ENCODE data around the gene TEX26.

Gene TEX26

GRCh38 chr13:30932481-30933353, at the start of gene TEX26:
Gene TEX26 (plus strand): TSS chr13:30932656. CDS start chr13:30932716, 60 bp downstream.
- DNase-seq: no peak

- DNase-seq: no peak
Measured at GRCh38 chr13:30882996-30883766, 49.3 kb upstream of the TEX26 start.

- DNase-seq: peak; percentile 59
Measured at GRCh38 chr13:30884543-30884942, 47.9 kb upstream of the TEX26 start.

DNA sequence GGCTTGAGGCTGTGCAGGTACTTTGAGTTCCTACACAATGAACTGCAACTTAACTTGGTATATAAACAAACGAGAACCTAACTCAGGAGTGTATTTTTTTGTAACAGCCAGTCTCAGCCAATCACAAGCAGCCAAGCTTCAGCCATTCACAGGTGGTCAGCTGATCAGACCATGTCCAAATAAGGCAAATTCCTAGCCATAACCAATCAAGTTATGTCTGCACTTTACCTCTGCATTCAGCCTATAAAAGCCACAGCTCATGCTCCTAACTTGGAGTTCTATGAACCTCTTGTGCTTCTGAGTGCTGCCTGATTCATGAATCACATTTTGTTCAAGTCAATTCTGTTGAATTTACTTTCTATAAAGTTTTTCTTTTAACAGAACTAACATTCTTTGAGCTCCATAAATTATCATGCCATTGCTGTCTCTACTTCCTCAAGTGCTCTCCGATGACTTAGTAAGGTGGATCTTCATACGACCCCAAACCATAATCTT, 43.2 kb upstream of the TEX26 start:
- DNase-seq: no peak

DNA sequence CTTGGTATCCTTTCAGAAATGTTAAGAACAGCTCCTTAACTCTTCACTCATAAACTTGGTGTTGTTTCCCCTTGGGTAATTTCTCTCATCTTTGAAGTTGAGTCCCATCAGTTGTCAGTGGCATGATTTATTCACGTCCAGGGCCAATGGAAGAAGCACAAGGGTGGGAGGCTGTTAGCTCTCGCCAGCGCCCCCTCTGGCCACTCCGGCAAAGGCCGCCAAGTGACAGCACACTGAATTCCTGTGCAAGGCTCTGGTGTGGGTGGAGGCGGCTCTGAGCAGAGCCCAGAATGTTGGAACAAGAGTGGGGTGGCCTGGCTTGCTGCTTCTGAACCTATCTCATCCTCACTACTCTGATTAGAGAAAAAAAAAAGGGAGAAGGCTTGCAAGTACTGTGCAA, 39.5 kb upstream of the TEX26 start:
- no peak for DNase-seq

DNA sequence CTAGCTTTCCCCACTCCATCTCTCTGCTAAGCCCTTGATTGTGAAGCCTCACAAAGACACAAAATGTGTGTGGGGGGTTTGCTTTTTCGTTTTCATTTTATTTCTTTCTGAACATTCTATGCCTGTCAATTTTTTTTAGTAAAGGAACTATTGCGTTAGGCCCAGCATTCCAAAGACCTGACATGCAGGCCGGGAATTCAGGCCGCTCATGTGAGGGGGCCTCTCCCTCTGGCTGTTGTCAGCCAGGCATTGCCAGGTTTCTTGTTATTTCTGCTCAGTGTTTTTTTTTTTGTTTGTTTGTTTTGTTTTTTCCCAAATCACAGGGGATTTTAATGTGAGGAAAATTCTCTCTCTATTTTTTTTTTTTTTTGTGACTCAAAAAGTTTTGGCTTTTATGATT, 36.7 kb upstream of the TEX26 start:
- no peak for DNase-seq

DNA sequence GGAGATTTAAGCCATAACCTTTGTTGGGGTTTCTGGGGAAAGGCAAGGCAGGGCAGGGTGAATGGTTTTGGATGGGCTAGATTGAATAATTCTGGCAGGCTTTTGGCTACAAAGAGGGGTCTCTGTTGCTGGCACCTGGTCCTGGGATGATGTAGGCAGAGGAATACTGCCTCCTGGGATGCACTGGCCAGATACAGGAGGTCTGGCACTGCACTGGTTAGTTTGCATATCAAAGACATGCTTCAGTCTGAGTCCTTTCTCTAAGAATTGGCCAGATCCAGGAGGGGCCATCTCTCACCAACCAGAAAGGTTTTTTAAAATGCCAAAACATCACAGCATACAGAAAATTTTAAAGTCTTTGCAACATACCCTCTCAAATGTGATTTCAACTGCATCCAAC, 34.4 kb upstream of the TEX26 start:
- no peak for DNase-seq

- DNase-seq: no peak
Measured at GRCh38 chr13:30898678-30899241, 33.7 kb upstream of the TEX26 start.

GRCh38 chr13:30900436-30900835, 32.0 kb upstream of the TEX26 start:
- DNase-seq: no peak

GRCh38 chr13:30900952-30901749, 31.3 kb upstream of the TEX26 start:
- DNase-seq: no peak

GRCh38 chr13:30904043-30904442, 28.4 kb upstream of the TEX26 start:
- DNase-seq: no peak

DNA sequence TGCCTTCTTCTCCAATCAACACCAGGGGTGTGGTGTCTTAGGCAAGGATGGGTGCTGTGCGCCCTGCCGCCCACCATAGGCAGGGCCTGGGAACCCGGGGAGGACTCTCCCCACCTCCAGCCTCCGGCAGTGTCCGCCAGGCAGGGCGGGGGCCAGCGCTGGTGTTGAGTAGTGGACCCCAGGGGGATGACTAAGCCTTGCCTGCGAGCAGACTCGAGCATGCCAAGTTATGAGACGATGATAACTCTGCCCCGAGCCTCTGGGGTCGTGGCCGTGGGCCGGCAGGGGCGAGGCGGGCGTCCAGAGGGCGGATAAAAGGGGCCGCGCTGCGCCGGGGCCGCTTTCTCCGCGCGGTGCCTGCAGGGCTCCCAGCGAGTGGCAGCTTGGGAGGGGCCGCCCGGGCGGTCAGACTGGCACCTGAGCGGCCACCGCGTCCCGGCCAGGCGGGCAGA, 26.5 kb upstream of the TEX26 start, which contains the start of gene MEDAG:
Gene MEDAG (plus strand): TSS at position 340 of the 452 bp plus-strand sequence. CDS start 245 bp downstream, outside the sequence.
- no peak for DNase-seq

DNA sequence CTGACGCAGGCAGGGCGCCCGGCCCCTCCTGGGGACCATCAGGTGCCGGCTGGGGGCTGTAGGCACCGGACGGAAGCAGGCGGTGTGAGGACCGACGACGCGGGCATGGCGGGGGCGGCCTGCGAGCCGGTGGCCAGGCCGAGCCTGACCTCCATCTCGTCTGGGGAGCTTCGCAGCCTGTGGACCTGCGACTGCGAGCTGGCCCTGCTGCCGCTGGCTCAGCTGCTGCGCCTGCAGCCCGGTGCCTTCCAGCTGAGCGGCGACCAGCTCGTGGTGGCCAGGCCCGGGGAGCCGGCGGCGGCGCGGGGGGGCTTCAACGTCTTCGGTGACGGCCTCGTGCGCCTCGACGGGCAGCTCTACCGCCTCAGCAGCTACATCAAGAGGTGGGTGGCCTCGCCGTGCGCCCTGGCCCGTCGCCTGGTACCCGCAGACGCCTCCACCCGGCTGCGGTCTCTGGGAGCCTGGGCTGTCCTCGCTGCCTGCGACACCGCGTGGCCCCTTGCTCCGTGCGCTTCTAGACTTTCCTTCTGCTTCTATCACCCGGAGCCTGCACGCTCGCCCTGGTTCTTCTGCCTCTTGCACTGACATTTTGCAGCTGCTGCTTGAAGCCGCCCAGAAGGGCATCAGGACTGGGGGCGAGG, 25.9 kb upstream of the TEX26 start:
- DNase-seq: peak; percentile 25

- DNase-seq: no peak
Measured at GRCh38 chr13:30907121-30907861, 25.2 kb upstream of the TEX26 start.

GRCh38 chr13:30908416-30908980, 24.0 kb upstream of the TEX26 start:
- no peak for DNase-seq

- DNase-seq: no peak
Measured at GRCh38 chr13:30910676-30911075, 21.8 kb upstream of the TEX26 start.

DNA sequence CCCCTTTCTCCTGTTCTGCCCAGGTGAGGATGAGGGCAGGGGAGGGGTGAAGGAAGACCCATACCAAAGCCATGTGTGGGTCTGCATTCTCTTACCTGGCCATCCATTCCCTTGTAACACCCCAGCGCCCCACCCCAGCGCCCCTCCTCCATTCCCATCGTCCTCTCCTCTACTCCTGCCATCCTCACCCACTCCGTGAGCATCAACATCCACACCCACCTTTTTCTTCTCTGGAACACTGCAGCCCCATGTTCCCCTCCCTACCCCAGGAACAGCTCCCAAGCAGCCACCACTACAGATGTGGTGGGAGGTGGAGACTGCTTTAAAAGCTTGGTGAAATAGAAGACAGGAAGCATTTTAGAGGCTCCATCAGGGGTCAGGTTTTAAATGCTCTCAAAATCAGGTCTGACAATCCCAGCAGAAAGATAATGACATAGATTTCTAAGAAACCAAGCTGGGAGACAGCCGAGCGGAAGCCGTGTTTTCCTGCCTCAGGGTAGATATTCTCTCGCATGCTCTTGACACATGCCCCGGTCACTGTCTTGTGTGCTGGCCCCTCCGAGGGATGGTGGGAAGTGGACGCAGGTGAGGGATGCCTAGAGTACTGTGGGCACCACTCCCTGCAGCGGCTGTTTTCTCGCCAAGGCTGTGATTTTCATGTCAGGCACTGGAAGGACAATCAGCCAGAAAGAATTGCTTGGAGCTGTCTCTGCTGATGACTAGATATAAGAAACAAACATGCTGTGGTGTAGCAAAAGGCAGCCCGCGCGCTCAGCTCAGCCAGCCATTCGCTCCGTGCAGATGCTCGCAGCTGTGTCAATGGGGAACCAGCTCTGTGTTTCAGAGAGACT, 16.5 kb upstream of the TEX26 start:
- no peak for DNase-seq

GRCh38 chr13:30916991-30917390, 15.5 kb upstream of the TEX26 start:
- no peak for DNase-seq

DNA sequence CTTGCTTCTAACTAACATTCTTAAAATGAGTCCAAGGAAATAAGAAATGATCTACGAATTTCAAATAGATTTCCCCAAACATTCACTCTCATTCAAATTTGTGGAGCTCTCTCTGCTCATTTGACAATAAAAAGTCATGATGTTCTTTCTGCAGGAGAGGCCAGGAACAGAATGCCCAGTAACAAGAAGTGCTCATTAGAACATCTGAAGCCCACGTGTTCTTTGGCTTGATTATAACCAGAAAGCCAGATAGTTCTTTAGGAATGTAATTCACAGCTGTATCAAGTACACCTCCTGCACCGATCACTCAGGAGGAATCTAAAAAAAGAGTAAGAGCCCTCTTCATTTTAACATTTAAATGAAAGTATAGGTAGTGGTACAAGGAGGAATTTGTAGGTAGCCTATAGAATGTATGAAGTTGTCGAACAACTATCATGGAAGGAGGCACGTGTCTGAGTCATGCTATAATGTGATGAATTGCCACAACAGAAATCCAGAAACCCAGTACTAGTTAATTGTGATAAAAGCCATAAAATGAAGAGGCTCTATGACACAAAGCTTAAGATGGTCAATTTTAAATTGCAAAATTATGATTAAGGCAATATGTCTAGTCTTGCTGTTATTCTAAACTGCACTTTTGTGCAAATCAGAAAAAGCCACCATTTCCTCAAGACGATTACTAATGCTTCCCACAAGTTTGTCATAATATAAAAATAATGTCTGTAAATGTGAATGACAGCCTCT, 13.6 kb upstream of the TEX26 start:
- no peak for DNase-seq

Measured in NCI-H748 treated with DMSO at 0.1 percent for 48 hours (cell line).